CD4-positive, alpha-beta T cell treated with Interleukin-17A for 1 hour (primary cell): ENCODE measurements around the gene NRCAM.

Experiments used
- DNase-seq: peaks from one replicate; pipeline ENCODE4 v3.0.0-alpha.2; 2020

NRCAM gene

GRCh38 chr7:108112683-108113082 lies 343.6 kb downstream of the NRCAM start:
- DNase-seq = no peak

DNA sequence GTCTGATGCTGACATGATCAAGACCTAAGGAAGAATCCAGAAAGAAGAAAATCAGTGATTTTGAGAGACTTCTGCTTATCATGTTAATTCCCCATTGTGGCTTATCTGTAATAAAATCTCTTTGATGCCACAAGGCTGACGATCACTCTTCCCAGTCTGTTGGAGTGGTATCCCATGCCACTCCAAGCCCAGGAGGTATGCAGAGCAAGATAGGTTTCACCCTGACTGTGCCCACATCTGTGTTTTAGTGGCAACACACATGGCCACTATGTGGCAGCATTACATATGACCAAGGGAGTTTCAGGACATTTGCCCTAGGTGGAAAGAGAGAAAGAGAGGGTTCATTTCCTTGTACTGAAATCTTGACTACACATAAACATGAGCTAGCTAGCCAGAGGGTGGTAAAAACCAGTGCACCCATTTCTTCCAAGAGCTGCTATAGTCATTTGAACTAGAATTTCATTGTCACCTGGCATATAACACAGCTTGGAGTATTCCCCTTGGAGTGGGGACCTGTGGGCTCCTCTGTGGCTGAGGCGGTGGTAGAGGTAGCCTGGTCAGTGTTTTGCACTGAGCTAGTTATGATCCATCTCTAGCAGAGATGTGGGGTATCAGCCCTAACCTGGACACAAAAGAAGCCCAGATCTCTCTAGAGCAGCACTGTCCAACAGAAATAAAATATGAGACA lies 346.9 kb downstream of the NRCAM start:
- no peak for DNase-seq

DNA sequence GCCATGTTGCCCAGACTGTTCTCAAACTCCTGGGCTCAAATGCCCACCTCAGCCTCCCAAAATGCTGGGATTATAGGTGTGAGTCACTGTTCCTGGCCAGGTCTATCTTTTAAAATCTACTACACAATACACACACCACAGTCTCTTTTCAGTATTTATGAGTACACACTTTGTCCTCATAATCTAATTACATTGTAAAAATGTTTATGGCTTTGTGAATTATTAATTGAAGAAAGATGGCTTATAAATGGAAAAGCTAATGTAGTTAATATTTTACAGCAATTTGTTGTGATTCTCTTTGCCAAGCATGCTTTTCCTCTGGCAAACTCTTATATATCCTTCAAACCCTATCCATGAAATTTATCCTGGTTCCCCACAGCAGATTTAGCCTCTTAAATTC lies 348.1 kb downstream of the NRCAM start:
- no peak for DNase-seq

GRCh38 chr7:108104324-108104723 lies 351.9 kb downstream of the NRCAM start:
- no peak for DNase-seq

- DNase-seq = no peak
Observed at GRCh38 chr7:108103558-108104298, 352.5 kb downstream of the NRCAM start.

- DNase-seq = no peak
Observed at GRCh38 chr7:108102671-108103312, 353.4 kb downstream of the NRCAM start.

DNA sequence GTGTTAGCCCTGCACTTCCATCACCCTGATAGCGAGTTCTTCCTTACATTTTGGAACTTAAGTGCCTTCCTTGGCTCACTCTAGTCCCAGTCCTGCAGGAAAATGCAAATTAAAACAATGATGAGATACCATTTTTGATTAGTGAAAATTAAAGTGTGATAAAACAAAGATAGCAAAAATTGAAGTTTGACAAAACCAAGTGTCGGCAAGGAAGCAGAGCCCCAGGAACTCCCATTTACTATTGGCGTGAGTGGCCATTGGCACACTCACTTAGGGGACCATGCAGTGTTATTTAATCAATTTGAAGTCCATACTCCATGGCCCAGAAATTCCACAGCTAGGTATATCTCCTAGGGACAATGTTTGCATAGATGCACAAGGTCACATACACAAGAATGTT lies 354.5 kb downstream of the NRCAM start:
- DNase-seq = no peak

DNA sequence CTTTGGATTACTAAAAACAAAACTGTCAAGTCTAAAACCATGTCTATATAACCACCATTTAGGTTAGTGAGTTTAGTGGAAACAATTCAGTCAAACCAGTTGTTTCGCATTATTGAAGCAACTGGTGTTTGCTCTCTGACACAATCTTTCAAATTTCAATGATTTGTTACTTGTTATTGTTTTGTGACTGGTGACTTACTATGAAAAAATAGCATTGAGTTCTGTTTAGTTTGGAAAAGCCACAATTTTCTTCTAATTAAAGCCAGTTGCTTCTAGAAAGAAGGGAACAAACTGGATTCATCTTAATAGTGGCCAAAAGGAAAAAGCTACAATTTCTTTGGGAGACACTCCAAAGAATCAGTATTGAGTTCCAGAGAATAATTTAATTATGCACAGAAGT lies 356.5 kb downstream of the NRCAM start:
- DNase-seq = no peak

- no peak for DNase-seq
Observed at GRCh38 chr7:108097703-108098102, 358.5 kb downstream of the NRCAM start.
